H1 (cell line): ENCODE results near the gene PIF1. TPM values are rescaled to one million over a fixed set of nuclear protein-coding genes. Genes with fewer than 3 reads are reported as not detected.
A peak's percentile ranks its signal among the peaks of the same experiment; 100 is the strongest.

Source experiments
- MAFK ChIP-seq: IDR thresholded peaks from 2 replicates; pipeline ENCODE4 v1.6.1; 2012; ENCODE audit warnings: low read depth, mild to moderate bottlenecking, improper control_type of control experiment, low read length
- SAP30 ChIP-seq: fragments of 300-600 bp; sonication (generic); IDR thresholded peaks from 2 replicates; pipeline ENCODE4 v1.7.1; 2012; ENCODE audit warnings: low read length, moderate library complexity, mild to moderate bottlenecking, inconsistent platforms; ENCODE audit not compliant: insufficient read depth, insufficient replicate concordance
- polyA plus RNA-seq, 7 experiments: library from polyadenylated mRNA; depleted of rRNA in 3 of 7; stranded (reverse) in 5 of 7; unstranded in 2 of 7; fragments of >200 nt in 5 of 7; fragments of 200-250 nt in 2 of 7; gene quantifications; 1 replicate in 5 of 7; 2 replicates in 1 of 7; 4 replicates in 1 of 7; pipeline versions ENCODE4 v1.2.1 to v1.2.3, GENCODE V29; 2011 to 2013; ENCODE audit warnings: missing spikeins in 2 of 7, mixed read lengths in 2 of 7
- total RNA-seq: library from RNA; stranded (reverse); fragmentation: NEBNext Ultra II Directional; extraction: Animal tissue kit (Norgen Biotek cat#: 25700); gene quantifications from 2 replicates; pipeline ENCODE4 v1.2.1, GENCODE V29; 2021

PIF1 gene
- total and polyA plus RNA-seq, 2 of the 8 experiments (the other 6 are each of a cell fraction or from before 2014, with no cell fraction given) = 73.3 to 138 TPM

DNA sequence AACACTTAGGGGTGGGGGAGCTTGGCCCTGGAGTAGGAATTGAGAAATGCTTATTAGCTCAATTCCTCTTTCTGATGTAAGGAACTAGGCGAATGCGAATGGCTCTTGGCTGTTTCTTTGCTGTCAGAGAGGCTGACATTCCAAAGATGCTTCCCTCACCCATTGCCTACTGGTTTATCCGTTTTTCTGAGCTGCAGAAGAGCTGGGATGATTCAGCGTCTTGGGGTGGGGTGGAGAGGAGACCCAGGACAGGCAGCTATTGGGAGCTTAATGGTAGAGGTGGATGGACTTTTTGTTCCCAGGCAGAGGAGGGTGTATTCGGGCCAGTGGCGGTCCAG, 26.0 kb upstream of the PIF1 start (continued):
- TF ChIP-seq SAP30 (peak; percentile 15), MAFK (peak; percentile 22; the same call in 1 of the 2 replicates)
